ENCODE measurements around the gene CRK.

Gene CRK

GRCh38 chr17:1478418-1478817 lies 22.4 kb upstream of the CRK start:
- no peak for TF ChIP-seq CTCF (IDR thresholded peaks at IDR 0.05; ENCODE audit: extremely low read depth, missing control alignments)
- no peak for DNase-seq (ENCODE audit: low spot score)

- no peak for DNase-seq (ENCODE audit: low spot score)
- no peak for TF ChIP-seq CTCF (IDR thresholded peaks at IDR 0.05; ENCODE audit: extremely low read depth, missing control alignments)
These were observed 19.4 kb upstream of the CRK start for GRCh38 chr17:1475321-1475854.

GRCh38 chr17:1474402-1475189 lies 18.6 kb upstream of the CRK start:
- DNase-seq (ENCODE audit: low spot score): peak; percentile 92

GRCh38 chr17:1473841-1474240 lies 17.8 kb upstream of the CRK start:
- TF ChIP-seq CTCF (IDR thresholded peaks at IDR 0.05; ENCODE audit: extremely low read depth, missing control alignments): no peak
- DNase-seq (ENCODE audit: low spot score): peak; percentile 63

More at GRCh38 chr17:1474402-1475189, 18.6 kb upstream of the CRK start:
- no peak for TF ChIP-seq CTCF (IDR thresholded peaks at IDR 0.05; ENCODE audit: extremely low read depth, missing control alignments)

- no peak for DNase-seq (ENCODE audit: low spot score)
- TF ChIP-seq CTCF (IDR thresholded peaks at IDR 0.05; ENCODE audit: extremely low read depth, missing control alignments): no peak
These were observed 17.1 kb upstream of the CRK start for GRCh38 chr17:1473170-1473569.

- DNase-seq (ENCODE audit: low spot score): no peak
- no peak for TF ChIP-seq CTCF (IDR thresholded peaks at IDR 0.05; ENCODE audit: extremely low read depth, missing control alignments)
These were observed 16.1 kb upstream of the CRK start for GRCh38 chr17:1471911-1472821.

- DNase-seq (ENCODE audit: low spot score): no peak
- TF ChIP-seq CTCF (IDR thresholded peaks at IDR 0.05; ENCODE audit: extremely low read depth, missing control alignments): no peak
These were observed 15.5 kb upstream of the CRK start for GRCh38 chr17:1471490-1471889.

Measured in GM20000 (cell line).